Astrocyte (in vitro differentiated cells and primary cell): ENCODE data around the gene GOSR1.

ENCODE experiments used
- EZH2 ChIP-seq: IDR thresholded peaks from 2 replicates; pipeline ENCODE4 v1.6.1; 2012; ENCODE audit warnings: mild to moderate bottlenecking, low read length, inconsistent platforms; ENCODE audit not compliant: insufficient read depth
- TF ChIP-seq, protein P1 (sequence below): IDR thresholded peaks from 2 replicates; pipeline ENCODE4 v1.5.1; 2011; ENCODE audit warnings: low read depth, mild to moderate bottlenecking, inconsistent platforms, low read length, moderate library complexity; ENCODE audit not compliant: insufficient read depth

DNA sequence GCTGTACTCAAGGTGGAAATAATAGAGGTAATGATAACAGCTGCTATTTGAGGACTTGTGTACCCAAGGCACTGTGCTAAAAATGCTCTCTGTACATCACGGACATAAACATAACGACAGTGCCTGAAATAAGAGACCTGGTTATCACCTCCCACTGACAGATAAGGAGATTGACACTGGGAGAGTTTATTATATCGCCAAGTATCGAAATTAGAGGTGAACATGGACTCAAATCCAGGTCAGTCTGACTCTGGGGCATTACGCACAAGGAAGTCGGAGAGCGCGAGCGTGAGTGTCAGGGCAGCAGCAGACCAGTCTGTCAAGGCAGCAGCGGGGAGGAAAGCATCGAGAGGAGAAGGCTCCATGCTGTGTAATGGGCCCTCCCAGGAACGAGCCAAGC lies 57.1 kb downstream of the GOSR1 start:
- TF ChIP-seq, protein P1, sequence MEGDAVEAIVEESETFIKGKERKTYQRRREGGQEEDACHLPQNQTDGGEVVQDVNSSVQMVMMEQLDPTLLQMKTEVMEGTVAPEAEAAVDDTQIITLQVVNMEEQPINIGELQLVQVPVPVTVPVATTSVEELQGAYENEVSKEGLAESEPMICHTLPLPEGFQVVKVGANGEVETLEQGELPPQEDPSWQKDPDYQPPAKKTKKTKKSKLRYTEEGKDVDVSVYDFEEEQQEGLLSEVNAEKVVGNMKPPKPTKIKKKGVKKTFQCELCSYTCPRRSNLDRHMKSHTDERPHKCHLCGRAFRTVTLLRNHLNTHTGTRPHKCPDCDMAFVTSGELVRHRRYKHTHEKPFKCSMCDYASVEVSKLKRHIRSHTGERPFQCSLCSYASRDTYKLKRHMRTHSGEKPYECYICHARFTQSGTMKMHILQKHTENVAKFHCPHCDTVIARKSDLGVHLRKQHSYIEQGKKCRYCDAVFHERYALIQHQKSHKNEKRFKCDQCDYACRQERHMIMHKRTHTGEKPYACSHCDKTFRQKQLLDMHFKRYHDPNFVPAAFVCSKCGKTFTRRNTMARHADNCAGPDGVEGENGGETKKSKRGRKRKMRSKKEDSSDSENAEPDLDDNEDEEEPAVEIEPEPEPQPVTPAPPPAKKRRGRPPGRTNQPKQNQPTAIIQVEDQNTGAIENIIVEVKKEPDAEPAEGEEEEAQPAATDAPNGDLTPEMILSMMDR, result no peak
- TF ChIP-seq EZH2, result no peak
